ENCODE results near the gene TMEM150A. TPM values are rescaled to one million over a fixed set of nuclear protein-coding genes. Genes with fewer than 3 reads are reported as not detected.

The TMEM150A gene
- total RNA-seq, 3 donors from 2014 or later, result 20.8 to 40.0 (median 22.6) TPM

DNA sequence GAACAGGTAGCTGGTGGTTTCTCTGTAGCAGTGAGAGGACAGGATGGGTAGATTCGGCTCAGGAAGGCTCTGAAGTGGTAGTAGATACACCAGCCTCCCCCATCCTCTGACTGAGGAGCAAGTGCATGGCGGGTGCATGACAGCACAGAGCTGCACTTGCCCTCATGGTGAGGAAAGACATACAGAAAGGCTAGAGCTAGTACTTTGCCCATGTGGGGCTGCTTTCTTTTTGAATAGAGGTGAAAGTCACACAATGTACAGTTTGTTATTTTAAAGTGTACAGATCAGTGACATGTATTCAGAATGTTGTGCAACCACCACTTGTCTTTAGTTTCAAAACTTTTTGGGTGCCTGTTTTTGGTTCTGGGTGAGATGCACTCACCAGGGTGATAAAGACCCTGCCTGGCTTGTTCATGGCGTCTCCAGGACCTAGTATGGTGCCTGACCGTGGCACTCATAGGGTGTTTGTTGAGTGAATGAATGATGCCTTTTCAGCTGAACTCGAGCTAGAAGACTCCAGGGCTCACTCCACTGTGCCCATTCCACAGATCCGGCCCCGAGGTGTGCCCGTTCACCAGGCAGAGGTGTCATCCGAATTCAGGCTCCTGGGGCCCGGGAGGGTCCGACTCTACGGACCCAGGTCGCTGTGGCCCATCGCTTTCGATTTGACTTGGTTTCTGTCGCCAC, 18.7 kb downstream of the TMEM150A start:
- no peaks in the 10 kb centered on the region for H3K9me3 ChIP-seq
- peak overlapping the region; percentile 86 to 94 for H3K27ac ChIP-seq
- intact Hi-C loops (cut with DNase I; ENCODE audit: low total_unique reads), result no loop called here
- H3K27me3 ChIP-seq, result no peaks in the 10 kb centered on the region
- no peak for DNase-seq (ENCODE audit: low spot score in 2 of 2)
- H3K36me3 ChIP-seq, result no peaks in the 10 kb centered on the region
- TF ChIP-seq, protein P1, sequence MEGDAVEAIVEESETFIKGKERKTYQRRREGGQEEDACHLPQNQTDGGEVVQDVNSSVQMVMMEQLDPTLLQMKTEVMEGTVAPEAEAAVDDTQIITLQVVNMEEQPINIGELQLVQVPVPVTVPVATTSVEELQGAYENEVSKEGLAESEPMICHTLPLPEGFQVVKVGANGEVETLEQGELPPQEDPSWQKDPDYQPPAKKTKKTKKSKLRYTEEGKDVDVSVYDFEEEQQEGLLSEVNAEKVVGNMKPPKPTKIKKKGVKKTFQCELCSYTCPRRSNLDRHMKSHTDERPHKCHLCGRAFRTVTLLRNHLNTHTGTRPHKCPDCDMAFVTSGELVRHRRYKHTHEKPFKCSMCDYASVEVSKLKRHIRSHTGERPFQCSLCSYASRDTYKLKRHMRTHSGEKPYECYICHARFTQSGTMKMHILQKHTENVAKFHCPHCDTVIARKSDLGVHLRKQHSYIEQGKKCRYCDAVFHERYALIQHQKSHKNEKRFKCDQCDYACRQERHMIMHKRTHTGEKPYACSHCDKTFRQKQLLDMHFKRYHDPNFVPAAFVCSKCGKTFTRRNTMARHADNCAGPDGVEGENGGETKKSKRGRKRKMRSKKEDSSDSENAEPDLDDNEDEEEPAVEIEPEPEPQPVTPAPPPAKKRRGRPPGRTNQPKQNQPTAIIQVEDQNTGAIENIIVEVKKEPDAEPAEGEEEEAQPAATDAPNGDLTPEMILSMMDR (IDR thresholded peaks at IDR 0.05), result no peak
- TF ChIP-seq POLR2A (IDR thresholded peaks at IDR 0.05) (no peak), POLR2AphosphoS5 (IDR thresholded peaks at IDR 0.05) (no peak)
- peak overlapping the region; percentile 56 to 78 (median 61) for H3K4me3 ChIP-seq
- H3K4me1 ChIP-seq, result peaks cover 7 to 17% of the 10 kb centered on the region in 2 donors

DNA sequence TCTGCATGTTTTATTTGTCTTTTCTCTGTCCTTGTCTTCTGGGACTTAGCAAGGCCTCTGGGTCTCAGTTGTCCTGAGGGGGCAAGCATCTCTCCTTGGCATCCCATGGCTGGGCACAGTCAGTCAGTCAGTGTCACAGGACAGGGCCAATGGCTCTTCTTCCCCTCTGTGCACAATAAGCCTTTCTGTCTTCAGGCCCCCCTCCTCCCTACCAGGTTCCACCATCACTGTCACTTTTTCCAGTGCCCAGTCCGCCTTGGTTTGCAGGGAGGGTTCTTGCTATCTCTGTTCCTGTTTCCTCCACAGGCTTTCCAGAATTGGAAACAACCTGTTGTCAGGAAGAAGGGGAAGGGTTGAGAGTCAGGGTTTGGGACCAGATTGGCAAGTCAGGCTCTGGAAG, 20.0 kb downstream of the TMEM150A start:
- Histone ChIP-seq H3K4me3 (no peak overlapping the region), H3K27ac (no peak overlapping the region), H3K36me3 (no peaks in the 10 kb centered on the region), H3K27me3 (no peaks in the 10 kb centered on the region), H3K4me1 (peaks cover 7 to 17% of the 10 kb centered on the region in 2 donors), H3K9me3 (no peaks in the 10 kb centered on the region)
- no peak for DNase-seq (ENCODE audit: low spot score in 2 of 2)
- TF ChIP-seq POLR2AphosphoS5 (IDR thresholded peaks at IDR 0.05), result no peak
- no peak for TF ChIP-seq POLR2A (IDR thresholded peaks at IDR 0.05)
- TF ChIP-seq, protein P1 (IDR thresholded peaks at IDR 0.05), result no peak
- intact Hi-C loops (cut with DNase I; ENCODE audit: low total_unique reads), result no loop called here

DNA sequence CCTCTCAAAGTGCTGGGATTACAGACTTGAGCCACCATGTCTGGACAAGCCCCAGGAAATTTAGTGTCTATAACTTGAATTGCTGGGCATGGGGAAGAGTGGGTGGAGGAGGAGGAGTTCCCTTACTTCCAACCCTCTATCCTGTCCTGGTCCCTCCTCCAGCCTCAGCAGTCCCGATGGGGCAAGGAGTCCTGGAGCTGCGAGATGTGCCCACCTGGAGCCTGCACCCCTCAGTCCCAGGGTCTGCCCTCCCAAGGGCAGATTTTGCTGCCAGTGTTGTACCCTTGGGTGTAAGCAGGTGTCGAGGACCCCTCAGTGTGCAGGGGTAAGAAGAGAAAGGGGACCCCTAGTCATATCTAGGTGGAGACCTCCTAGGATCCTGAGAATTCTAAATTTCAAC, 22.3 kb downstream of the TMEM150A start:
- H3K27ac ChIP-seq, result peak overlapping the region; percentile 92 to 98
- H3K27me3 ChIP-seq, result no peaks in the 10 kb centered on the region
- no peak overlapping the region for H3K4me3 ChIP-seq
- DNase-seq (ENCODE audit: low spot score in 2 of 2), result no peak
- TF ChIP-seq, protein P1 (IDR thresholded peaks at IDR 0.05), result no peak
- H3K4me1 ChIP-seq, result peaks cover 7 to 14% of the 10 kb centered on the region in 2 donors
- no peaks in the 10 kb centered on the region for H3K36me3 ChIP-seq
- intact Hi-C loops (cut with DNase I; ENCODE audit: low total_unique reads), result no loop called here
- H3K9me3 ChIP-seq, result no peaks in the 10 kb centered on the region

DNA sequence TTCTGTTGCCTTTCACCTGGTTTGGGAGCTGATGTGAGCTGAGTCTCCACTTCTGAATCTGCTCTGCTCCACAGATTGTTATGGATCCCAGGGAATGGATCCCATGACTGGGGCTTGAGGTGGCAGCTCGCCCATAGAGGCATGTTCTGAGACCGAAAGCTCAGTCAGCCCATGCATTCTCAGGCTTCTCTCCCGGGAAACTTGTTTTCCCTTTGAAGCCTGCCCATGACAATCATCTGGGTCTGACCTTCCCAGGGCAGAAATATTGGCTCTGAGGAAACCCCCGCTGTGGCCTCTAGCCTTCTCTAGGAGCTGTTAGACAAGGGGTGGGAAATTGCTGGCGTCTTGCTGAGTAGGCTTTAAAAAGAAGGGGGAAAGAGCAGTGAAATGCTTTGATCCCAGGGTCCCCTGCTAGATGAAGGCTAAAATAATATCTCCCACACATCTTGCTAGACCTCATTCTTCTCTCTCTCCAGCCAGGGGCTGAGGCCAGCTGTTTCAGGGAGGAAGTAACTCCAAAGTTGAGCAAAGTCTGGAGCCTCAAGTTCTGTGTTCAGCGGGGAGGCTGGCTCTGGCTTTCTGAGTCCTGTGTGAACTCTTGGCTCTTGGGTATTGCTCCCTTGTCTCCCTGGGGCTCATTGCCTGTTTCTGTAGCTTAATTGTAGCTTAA, 23.1 kb downstream of the TMEM150A start:
- DNase-seq (ENCODE audit: low spot score in 2 of 2), result no peak
- peaks cover 7 to 14% of the 10 kb centered on the region in 2 donors for H3K4me1 ChIP-seq
- H3K27ac ChIP-seq, result peak overlapping the region; percentile 92 to 98
- intact Hi-C loops (cut with DNase I; ENCODE audit: low total_unique reads), result no loop called here
- peak overlapping the region in 2 of 3 donors; percentile 59 to 71 for H3K4me3 ChIP-seq
- no peaks in the 10 kb centered on the region for H3K27me3 ChIP-seq
- TF ChIP-seq POLR2A (IDR thresholded peaks at IDR 0.05), result no peak
- TF ChIP-seq POLR2AphosphoS5 (IDR thresholded peaks at IDR 0.05), result no peak
- TF ChIP-seq, protein P1 (IDR thresholded peaks at IDR 0.05), result no peak
- no peaks in the 10 kb centered on the region for H3K9me3 ChIP-seq
- no peaks in the 10 kb centered on the region for H3K36me3 ChIP-seq
